Measurements from ENCODE around the gene CTTNBP2NL. TPM values are rescaled to one million over a fixed set of nuclear protein-coding genes. Genes with fewer than 3 reads are reported as not detected.

The CTTNBP2NL gene
- total RNA-seq, result 59.4 TPM
- long read RNA-seq, full-length matches to known transcripts, result 19 of 44 reads
- long read RNA-seq, partial matches to known transcripts, result 10 of 44 reads
- long read RNA-seq, other reads (novel, unspliced or antisense), result 15 of 44 reads

GRCh38 chr1:112395821-112396652, at the start of gene CTTNBP2NL:
Gene CTTNBP2NL (plus strand): TSS chr1:112396214. CDS start chr1:112416166, 19,952 bp downstream.
- Histone ChIP-seq H3K27ac (peak within 1 kb of the TSS; percentile 91), H3K4me3 (peak within 1 kb of the TSS; percentile 91), H3K4me1 (peaks cover 24% of the 10 kb centered on the region), H3K27me3 (no peaks in the 10 kb centered on the region), H3K9me3 (no peaks in the 10 kb centered on the region), H3K36me3 (no peaks in the 10 kb centered on the region)
- TF ChIP-seq CTCF (IDR thresholded peaks at IDR 0.05), result no peak
- intact Hi-C loops (cut with DNase I), result no loop called here
- ATAC-seq, result peak; percentile 97
- DNase-seq, result peak; percentile 98

GRCh38 chr1:112346801-112347350, 49.1 kb upstream of the CTTNBP2NL start:
- intact Hi-C loops (cut with DNase I), result no loop called here
- Histone ChIP-seq H3K27me3 (no peaks in the 10 kb centered on the region), H3K36me3 (no peaks in the 10 kb centered on the region), H3K4me3 (no peak overlapping the region), H3K9me3 (peaks cover 10% of the 10 kb centered on the region), H3K27ac (no peak overlapping the region), H3K4me1 (no peaks in the 10 kb centered on the region)
- ATAC-seq, result no peak
- no peak for DNase-seq
- TF ChIP-seq CTCF (IDR thresholded peaks at IDR 0.05), result no peak

- ATAC-seq (no peak), DNase-seq (no peak)
- intact Hi-C loops (cut with DNase I), result no loop called here
- H3K4me3 ChIP-seq, result no peak overlapping the region
- no peak for TF ChIP-seq CTCF (IDR thresholded peaks at IDR 0.05)
- no peaks in the 10 kb centered on the region for H3K27me3 ChIP-seq
- no peaks in the 10 kb centered on the region for H3K36me3 ChIP-seq
- peaks cover 28% of the 10 kb centered on the region for H3K4me1 ChIP-seq
- no peaks in the 10 kb centered on the region for H3K9me3 ChIP-seq
- H3K27ac ChIP-seq, result peak overlapping the region; percentile 32
These were observed 39.2 kb upstream of the CTTNBP2NL start for GRCh38 chr1:112356765-112357164.

- no peak for ATAC-seq
- Histone ChIP-seq H3K27ac (peak overlapping the region; percentile 32), H3K4me1 (peaks cover 28% of the 10 kb centered on the region), H3K4me3 (no peak overlapping the region), H3K36me3 (no peaks in the 10 kb centered on the region), H3K27me3 (no peaks in the 10 kb centered on the region), H3K9me3 (no peaks in the 10 kb centered on the region)
- no peak for TF ChIP-seq CTCF (IDR thresholded peaks at IDR 0.05)
- no peak for DNase-seq
- intact Hi-C loops (cut with DNase I), result no loop called here
These were observed 38.5 kb upstream of the CTTNBP2NL start for GRCh38 chr1:112357467-112357866.

- H3K36me3 ChIP-seq, result no peaks in the 10 kb centered on the region
- peak overlapping the region; percentile 91 for H3K27ac ChIP-seq
- no peaks in the 10 kb centered on the region for H3K9me3 ChIP-seq
- DNase-seq, result no peak
- no peak overlapping the region for H3K4me3 ChIP-seq
- intact Hi-C loops (cut with DNase I), result no loop called here
- no peak for TF ChIP-seq CTCF (IDR thresholded peaks at IDR 0.05)
- no peak for ATAC-seq
- no peaks in the 10 kb centered on the region for H3K27me3 ChIP-seq
- H3K4me1 ChIP-seq, result peaks cover 28% of the 10 kb centered on the region
These were observed 37.8 kb upstream of the CTTNBP2NL start for GRCh38 chr1:112358061-112358770.

All from upper lobe of right lung (tissue), 1 donor.